Hematopoietic multipotent progenitor cell treated with erythropoietin and hydrocortisone succinate and interleukin-3 and kit ligand, for 17 days (in vitro differentiated cells): ENCODE measurements around the gene TULP4.
"Not testable (repeated sequence)": the region's sequence is repeated elsewhere in the genome, so short reads cannot be mapped to it uniquely, and the experiment has no call there.

ENCODE experiments used
- DNase-seq: peaks from one replicate; pipeline ENCODE4 v3.0.0-alpha.2; 2015; ENCODE audit warnings: low spot score

TULP4 gene

DNA sequence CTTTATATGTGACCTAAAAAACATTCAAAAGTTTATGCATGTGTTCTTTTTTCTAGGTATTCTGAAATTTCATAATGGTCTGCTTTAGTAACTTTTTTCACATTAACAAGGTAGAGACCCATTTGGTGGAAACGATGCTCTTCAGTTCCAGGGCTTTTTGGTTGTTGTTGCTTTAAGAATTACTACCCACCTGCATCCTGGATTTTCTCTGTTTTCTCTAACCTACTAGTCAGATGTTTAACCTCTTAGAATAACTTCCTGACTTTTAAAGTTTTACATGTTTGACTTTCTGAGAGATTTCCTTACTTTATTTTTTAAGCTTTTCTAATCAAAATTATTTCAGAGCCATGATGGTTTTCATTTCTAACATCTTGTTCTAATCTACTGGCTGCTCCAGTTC, 14.9 kb downstream of the TULP4 start:
- no peak for DNase-seq

- no peak for DNase-seq
Measured at GRCh38 chr6:158328952-158329351, 16.7 kb downstream of the TULP4 start.

DNA sequence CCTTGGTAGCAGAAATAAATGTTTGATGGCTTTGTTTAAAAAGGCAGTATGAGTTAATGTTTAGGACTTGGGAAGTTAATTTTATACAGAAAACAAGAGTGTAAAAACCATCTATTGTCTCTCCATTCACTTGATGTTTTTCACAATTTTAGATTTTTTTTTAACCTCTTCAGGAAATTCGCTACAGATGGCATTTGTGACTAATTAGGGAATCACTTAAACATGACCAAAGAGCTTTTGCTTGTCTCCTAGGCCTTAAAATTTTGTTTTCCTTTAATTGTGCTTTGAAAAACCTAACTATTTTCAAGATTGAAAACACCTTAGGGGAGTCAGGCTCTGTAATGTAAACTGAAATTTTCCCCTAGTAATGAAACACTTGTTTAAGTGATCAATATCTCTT, 17.3 kb downstream of the TULP4 start:
- no peak for DNase-seq

DNA sequence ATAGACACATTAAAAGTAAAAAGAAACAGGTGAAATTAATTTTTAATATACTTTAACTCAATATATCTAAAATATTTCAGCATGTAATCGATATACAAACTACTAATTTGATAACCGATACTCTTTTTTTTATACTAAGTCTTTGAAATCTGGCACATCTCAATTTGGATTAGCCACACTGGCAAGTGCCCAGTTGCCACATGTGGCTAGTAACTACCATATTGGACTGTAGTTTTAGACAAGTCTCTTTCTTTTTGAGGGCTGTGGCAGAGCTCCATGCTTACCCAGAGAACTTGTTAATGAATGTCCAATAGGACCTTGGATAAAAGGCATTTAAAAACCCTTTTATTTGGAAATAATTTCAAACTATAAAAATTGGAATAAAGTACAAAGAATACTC, 17.8 kb downstream of the TULP4 start:
- DNase-seq: no peak

DNA sequence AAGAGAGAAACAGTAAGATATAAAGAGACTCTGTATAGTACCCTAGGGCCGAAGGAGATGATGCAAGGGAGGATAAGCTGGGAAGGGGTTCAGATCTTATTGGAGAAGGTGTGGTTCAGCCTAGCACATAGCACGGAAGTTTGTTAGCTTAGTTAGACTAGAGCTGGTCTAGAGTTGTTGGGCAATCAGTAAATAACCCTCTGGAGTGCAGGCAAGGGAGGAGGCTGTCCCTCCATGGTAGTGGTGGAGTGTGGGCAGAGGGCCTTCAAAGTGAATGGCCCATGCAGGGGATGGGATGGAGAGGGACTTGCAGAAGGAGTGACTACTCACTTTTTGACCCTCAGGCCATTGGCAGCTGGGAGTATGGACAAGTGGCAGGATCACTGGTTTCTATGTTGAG, 20.0 kb downstream of the TULP4 start:
- DNase-seq: no peak

- DNase-seq: no peak
Measured at GRCh38 chr6:158333094-158333493, 20.8 kb downstream of the TULP4 start.

GRCh38 chr6:158334534-158334933, 22.3 kb downstream of the TULP4 start:
- no peak for DNase-seq

DNA sequence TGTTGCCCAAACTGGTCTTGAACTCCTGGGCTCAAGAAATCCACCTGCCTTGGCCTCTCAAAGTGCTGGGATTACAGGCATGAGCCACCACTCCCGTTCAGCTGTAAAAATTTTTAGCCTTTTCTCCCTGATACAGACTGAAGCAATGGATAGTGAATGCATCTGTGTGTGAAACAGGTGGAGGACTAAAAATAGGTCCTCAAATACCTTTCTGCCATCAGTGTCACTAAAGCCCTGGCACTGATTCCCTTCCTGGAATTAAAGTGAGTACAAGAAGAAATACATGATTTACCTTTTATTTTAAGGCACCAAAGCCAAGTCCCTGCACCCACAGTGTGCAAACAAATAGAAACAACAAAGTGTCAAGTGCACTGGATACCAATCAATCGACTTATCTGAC, 25.1 kb downstream of the TULP4 start:
- no peak for DNase-seq

GRCh38 chr6:158338311-158339112, 26.2 kb downstream of the TULP4 start:
- DNase-seq: no peak

- DNase-seq: not testable (repeated sequence)
Measured at GRCh38 chr6:158339197-158339596, 26.9 kb downstream of the TULP4 start.

GRCh38 chr6:158340252-158340651, 28.0 kb downstream of the TULP4 start:
- no peak for DNase-seq

GRCh38 chr6:158344534-158344933, 32.3 kb downstream of the TULP4 start:
- no peak for DNase-seq

DNA sequence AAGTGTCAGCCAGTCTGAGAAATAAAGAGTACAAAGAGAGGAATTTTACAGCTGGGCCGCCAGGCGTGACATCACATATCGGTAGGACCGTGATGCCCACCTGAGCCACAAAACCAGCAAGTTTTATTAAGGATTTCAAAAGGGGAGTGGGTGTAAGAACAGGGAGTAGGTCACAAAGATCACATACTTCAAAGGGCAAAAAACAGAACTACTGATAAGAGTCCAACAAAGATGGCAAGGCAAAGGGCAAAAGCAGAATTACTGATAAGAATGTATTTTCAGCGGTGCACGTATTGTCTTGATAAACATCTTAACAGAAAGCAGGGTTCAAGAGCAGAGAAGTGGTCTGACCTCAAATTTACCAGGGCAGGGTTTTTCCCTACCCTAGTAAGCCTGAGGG, 33.2 kb downstream of the TULP4 start:
- DNase-seq: not testable (repeated sequence)

DNA sequence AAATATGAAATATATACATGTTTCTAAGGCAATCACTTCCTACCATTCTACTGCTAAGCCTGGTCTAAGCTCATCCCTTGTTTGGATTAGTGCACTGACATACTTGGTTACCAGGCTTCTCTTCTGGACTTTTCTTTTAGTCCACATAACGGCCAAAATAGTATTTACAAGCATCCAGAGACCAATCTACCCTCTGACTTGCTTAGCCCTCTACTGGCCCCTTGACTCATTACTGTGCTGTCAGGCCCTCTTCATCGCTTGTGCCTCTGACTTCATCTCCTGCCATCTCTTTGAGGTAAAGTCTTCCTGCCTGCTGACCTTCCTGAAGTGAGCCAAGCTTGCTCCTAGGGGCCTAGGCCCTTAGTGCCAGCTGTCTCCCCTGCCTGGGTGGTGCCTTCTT, 35.1 kb downstream of the TULP4 start:
- DNase-seq: no peak

- DNase-seq: not testable (repeated sequence)
Measured at GRCh38 chr6:158348737-158349504, 36.7 kb downstream of the TULP4 start.

GRCh38 chr6:158349505-158350275, 37.4 kb downstream of the TULP4 start:
- DNase-seq: not testable (repeated sequence)

DNA sequence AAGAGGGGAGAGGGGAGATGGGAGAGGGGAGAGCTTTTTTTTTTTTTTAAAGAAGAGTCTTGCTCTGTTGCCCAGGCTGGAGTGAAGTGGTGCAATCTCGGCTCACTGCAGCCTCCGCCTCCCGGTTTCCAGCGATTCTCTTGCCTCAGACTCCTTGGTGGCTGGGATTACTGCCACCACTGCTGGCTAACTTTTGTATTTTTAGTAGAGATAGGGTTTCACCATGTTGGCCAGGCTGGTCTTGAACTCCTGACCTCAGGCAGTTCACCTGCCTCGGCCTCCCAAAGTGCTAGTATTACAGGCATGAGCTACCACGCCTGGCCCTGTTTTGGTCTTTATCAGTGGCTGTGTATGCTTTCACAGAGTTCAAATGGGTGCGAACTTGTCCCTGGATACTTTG, 38.5 kb downstream of the TULP4 start:
- DNase-seq: not testable (repeated sequence)

DNA sequence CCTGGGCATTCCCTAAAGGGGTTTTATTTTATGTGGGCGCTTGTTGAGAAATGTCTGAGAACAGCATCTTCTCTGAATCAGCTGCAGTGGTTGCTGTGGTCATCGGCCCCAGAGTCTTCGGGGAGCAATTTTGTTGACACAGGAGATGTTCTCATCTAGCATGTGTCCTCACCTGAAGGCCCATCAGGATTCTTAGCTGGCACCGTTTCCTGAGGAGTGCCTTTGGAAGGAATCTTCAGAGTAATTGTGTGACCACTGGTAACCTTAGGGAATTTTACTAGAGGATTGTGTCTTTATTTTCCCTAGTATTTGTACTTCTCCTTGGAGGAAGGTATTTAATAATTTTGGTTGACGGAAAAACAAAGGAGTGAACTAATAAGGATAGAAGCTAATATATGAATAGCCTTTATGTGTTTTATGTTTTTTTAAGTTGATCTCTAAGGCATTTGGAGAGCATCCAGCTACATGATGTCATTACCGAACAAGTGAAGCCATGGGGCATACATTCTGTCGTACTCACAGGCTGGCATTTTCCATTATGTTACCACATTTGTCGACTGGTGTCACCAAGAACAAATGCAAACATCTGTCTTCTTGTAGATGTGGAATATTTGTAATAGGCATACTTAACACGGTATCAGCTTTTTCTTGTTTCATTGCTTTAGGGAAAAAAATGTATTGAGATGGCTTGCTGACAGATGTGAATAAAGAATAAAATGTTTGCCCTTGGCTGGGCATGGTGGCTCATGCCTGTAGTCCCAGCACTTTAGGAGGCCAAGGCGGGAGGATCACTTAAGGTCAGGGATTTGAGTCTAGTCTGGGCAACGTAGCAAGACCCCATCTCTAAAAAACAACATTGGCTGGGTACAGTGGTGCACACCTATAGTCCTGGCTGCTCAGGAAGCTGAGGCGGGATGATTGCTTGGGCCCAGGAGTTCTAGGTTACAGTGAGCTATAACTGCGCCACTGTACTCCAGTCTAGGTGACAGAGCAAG, 41.9 kb downstream of the TULP4 start:
- DNase-seq: no peak

DNA sequence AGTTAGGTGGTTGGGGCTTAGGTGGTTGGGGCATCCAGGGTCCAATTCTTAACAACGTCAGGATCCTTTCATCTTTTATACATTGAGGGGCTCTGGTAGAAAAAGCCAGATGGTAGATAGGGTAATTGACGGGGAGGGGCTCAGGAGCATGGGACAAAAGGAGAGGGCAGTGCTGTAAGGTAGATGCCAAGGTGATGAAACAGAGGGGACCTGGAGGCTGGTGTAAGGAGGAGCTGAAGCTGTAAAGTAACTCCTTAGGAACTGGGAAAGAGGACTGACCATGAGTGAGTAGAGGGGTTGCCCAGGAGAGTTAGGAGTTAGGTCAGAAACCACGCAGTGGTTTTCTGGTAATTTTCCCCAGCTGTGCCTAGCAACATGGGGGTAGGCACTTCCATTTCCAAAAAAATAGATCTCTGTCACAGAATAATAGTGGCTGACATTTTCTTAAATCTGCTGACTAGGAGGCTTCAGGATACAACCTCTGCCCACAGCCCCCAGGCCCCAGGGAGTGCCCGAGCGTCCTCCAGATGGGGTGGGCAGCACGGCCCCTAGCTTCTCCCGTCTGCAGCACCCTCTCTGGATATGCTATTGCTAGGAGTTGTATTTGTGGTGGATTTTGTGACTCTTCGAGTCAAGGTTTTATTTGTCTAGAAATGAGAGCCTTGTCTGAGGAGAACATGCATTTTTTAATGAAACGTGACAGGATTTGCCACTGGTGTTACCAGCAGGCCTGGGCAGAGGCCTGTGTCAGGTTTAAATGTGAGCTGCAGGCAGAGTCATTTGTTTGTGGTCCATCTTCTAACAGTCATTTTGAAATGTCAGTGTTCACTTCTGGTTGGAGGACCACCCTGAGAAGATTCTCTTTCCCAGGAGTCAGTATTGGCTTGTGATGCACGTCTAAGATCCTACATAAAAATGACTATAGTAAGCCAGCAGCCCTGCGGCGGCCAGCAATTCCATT, 44.6 kb downstream of the TULP4 start:
- DNase-seq: no peak

- no peak for DNase-seq
Measured at GRCh38 chr6:158357570-158358216, 45.4 kb downstream of the TULP4 start.
